ENCODE measurements around the gene RAD17. TPM values are rescaled to one million over a fixed set of nuclear protein-coding genes. Genes with fewer than 3 reads are reported as not detected.
A peak's percentile ranks its signal among the peaks of the same experiment; 100 is the strongest.

Gene RAD17
- total RNA-seq (10 to 100 TPM; 11.9 to 21.7 (median 20.6) TPM), polyA plus RNA-seq (10 to 100 TPM; 11.8 to 16.9 TPM)
- long read RNA-seq, donor 1, partial matches to known transcripts: 13 of 22 reads
- long read RNA-seq, donor 1, other reads (novel, unspliced or antisense): 5 of 22 reads
- long read RNA-seq, donor 2, transcript RAD17-204 (18 exons, 2,943 nt): major isoform, 10 of 22 reads
- long read RNA-seq, donor 2, partial matches to known transcripts: 9 of 22 reads
- long read RNA-seq, donor 2, other reads (novel, unspliced or antisense): 0 of 22 reads
- long read RNA-seq, donor 3, transcript RAD17-204 (18 exons, 2,943 nt): major isoform, 20 of 35 reads
- long read RNA-seq, donor 3, partial matches to known transcripts: 1 of 35 reads
- long read RNA-seq, donor 3, other reads (novel, unspliced or antisense): 6 of 35 reads

- Histone ChIP-seq H3K4me3 (peak within 1 kb of the TSS; percentile 86), H3K27me3 (no peaks in the 10 kb centered on the region), H3K27ac (peak within 1 kb of the TSS; percentile 97 to 99), H3K4me1 (ENCODE audit: insufficient read depth) (peaks cover 1% of the 10 kb centered on the region), H3K9me3 (no peaks in the 10 kb centered on the region), H3K36me3 (no peaks in the 10 kb centered on the region)
- intact Hi-C loops (cut with DNase I): no loop called here
- TF ChIP-seq EP300 (IDR thresholded peaks at IDR 0.05): no peak
- peak; percentile 74 for TF ChIP-seq POLR2A (IDR thresholded peaks at IDR 0.05)
- peak in 2 of 3 donors; percentile 15 to 24 for TF ChIP-seq CTCF (IDR thresholded peaks at IDR 0.05)
- WGBS, 3 donors: 0% methylated on average over 57 to 66 of the region's 66 CpGs
- DNase-seq: peak; percentile 89 to 95 (median 93)
Measured at GRCh38 chr5:69369340-69370121, at the start of gene RAD17, which contains the start of the genes AK6 and TAF9. TSS of gene RAD17 (plus strand) at chr5:69369818. CDS start at chr5:69372209, 2,391 bp downstream. TSS of gene AK6 (minus strand) at chr5:69369520. CDS start at chr5:69369490, 30 bp downstream. TSS of gene TAF9 (minus strand) at chr5:69369520. CDS start at chr5:69365737, 3,783 bp downstream.

- WGBS, 3 donors: 94 to 96% (median 95%) methylated on average over 1 of the region's 1 CpG
- Histone ChIP-seq H3K27me3 (no peaks in the 10 kb centered on the region), H3K36me3 (no peaks in the 10 kb centered on the region)
Measured at GRCh38 chr5:69326365-69326764, 43.3 kb upstream of the RAD17 start.

GRCh38 chr5:69329905-69330489 is 39.6 kb upstream of the RAD17 start:
- no peak overlapping the region for H3K27ac ChIP-seq
- 89 to 92% (median 92%) methylated on average over 9 of the region's 9 CpGs for WGBS, 3 donors
- intact Hi-C loops (cut with DNase I): loop anchor here in 1 of 4 donors (10.0 kb wide), 2 partner anchors 165 to 235 kb away; partner anchors contain the start of genes CCNB1 and SLC30A5
- DNase-seq: no peak
- no peak overlapping the region for H3K4me3 ChIP-seq
- H3K36me3 ChIP-seq: no peaks in the 10 kb centered on the region
- H3K4me1 ChIP-seq (ENCODE audit: insufficient read depth): peaks cover 4% of the 10 kb centered on the region
- H3K9me3 ChIP-seq: no peaks in the 10 kb centered on the region
- TF ChIP-seq EP300 (IDR thresholded peaks at IDR 0.05) (no peak), POLR2A (IDR thresholded peaks at IDR 0.05) (no peak), CTCF (IDR thresholded peaks at IDR 0.05) (no peak)
- H3K27me3 ChIP-seq: no peaks in the 10 kb centered on the region

More at GRCh38 chr5:69326365-69326764, 43.3 kb upstream of the RAD17 start:
- intact Hi-C loops (cut with DNase I): no loop called here
- no peaks in the 10 kb centered on the region for H3K9me3 ChIP-seq
- no peak for DNase-seq
- H3K27ac ChIP-seq: no peak overlapping the region
- no peaks in the 10 kb centered on the region for H3K4me1 ChIP-seq (ENCODE audit: insufficient read depth)
- no peak overlapping the region for H3K4me3 ChIP-seq
- TF ChIP-seq POLR2A (IDR thresholded peaks at IDR 0.05) (no peak), EP300 (IDR thresholded peaks at IDR 0.05) (no peak), CTCF (IDR thresholded peaks at IDR 0.05) (no peak)

All from ovary (tissue), 10 donors.